ENCODE results near the gene MPDZ.

MPDZ gene, protein sequence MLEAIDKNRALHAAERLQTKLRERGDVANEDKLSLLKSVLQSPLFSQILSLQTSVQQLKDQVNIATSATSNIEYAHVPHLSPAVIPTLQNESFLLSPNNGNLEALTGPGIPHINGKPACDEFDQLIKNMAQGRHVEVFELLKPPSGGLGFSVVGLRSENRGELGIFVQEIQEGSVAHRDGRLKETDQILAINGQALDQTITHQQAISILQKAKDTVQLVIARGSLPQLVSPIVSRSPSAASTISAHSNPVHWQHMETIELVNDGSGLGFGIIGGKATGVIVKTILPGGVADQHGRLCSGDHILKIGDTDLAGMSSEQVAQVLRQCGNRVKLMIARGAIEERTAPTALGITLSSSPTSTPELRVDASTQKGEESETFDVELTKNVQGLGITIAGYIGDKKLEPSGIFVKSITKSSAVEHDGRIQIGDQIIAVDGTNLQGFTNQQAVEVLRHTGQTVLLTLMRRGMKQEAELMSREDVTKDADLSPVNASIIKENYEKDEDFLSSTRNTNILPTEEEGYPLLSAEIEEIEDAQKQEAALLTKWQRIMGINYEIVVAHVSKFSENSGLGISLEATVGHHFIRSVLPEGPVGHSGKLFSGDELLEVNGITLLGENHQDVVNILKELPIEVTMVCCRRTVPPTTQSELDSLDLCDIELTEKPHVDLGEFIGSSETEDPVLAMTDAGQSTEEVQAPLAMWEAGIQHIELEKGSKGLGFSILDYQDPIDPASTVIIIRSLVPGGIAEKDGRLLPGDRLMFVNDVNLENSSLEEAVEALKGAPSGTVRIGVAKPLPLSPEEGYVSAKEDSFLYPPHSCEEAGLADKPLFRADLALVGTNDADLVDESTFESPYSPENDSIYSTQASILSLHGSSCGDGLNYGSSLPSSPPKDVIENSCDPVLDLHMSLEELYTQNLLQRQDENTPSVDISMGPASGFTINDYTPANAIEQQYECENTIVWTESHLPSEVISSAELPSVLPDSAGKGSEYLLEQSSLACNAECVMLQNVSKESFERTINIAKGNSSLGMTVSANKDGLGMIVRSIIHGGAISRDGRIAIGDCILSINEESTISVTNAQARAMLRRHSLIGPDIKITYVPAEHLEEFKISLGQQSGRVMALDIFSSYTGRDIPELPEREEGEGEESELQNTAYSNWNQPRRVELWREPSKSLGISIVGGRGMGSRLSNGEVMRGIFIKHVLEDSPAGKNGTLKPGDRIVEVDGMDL (N-terminal part only)

GRCh38 chr9:13279284-13280141, at the start of gene MPDZ:
Gene MPDZ, minus strand, starts transcription at chr9:13279692. Its CDS starts 29,377 bp downstream, at chr9:13250315.
- DNase-seq = no peak

DNA sequence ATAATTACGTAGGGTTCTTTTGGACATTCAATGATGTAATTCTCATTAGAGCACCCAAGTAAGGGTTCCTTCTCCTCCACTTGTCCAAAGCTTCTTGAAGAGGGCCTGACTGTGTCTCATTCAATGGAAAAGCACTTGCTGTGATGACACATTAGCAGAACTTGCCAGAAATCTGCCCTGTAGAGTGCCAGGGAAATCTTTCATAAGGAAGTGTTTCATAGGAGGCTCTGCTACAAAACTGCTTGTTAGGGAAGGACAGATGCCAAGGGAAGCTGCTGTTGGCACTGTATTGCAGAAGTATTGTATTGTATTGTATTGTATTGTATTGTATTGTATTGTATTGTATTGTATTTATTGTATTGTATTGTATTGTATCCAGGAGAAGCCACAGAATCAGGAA, 45.5 kb upstream of the MPDZ start:
- DNase-seq = no peak

DNA sequence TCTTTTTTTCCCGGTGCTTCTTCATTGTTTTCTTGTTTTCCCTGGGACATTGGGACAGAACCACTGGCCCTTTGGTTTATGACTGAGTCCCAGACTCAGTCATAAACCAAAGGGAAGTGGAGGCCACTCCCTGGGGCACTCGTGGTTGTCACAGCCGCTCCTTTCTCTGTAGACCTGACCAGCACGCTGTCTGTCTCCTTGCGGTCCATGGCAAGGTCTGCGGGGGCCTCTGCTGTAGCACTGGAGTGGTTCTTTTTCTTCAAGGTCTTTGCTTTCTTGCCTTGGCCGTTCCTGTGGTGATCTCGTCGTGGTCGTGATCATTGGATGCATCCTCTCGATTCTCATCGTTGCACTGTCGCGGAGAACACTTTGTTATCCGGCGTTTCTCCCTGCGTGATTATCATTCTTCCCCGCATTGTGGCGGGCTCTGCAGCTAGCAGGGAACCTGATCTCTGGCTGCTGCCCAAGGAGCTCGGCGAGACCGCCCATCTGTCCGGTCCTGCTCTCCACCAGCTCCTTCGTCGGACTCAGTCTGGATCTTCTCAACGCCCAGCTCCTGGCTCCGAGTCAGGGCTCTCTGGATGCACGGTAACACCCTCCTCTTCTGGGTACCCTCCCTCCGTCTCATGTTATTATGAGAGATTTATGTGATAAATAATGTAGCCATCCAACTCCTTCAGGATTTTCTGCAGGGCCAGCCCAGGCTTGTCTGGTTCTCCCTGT, 43.5 kb upstream of the MPDZ start:
- DNase-seq = no peak

GRCh38 chr9:13318027-13318426, 38.5 kb upstream of the MPDZ start:
- no peak for DNase-seq

DNA sequence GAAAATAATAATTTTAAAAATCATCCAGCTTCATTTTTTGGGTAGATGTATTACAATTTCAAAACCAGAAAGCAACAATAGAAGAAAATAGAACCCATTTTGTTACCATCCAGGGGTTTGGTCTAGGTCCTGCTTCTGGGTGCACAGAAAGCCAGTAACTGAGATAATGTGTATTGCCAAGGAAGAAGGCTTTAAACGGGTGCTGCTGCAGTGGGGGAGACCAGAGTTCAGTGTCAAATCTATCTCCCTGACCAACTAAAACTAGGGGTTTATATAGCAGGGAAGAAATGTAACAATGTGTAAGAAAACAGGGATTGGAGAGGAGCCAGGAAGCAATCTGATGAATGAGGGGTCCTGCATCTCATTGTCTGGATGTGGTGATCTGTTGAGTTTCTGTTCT, 17.5 kb upstream of the MPDZ start:
- DNase-seq = no peak

- no peak for DNase-seq
Observed at GRCh38 chr9:13295556-13295955, 16.1 kb upstream of the MPDZ start.

DNA sequence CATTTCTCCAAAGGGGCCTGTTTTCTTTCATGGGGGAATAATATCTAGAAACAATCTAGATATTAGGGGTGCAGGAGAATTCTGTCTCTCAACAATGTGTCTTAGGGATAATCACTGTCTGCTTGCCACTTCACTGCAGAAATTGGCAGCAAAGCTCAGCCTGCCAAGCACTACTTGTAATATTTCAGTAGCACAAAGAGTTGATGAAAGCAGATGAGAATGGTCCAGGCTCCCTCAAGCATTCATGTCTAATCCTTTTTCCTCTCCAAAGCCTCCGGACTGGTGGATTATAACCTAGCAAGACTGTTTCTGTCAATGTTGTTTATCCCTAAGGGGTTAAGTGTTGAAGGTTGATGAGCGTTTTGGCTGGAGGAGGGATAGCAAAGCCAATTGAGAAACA, 13.3 kb upstream of the MPDZ start:
- no peak for DNase-seq

DNA sequence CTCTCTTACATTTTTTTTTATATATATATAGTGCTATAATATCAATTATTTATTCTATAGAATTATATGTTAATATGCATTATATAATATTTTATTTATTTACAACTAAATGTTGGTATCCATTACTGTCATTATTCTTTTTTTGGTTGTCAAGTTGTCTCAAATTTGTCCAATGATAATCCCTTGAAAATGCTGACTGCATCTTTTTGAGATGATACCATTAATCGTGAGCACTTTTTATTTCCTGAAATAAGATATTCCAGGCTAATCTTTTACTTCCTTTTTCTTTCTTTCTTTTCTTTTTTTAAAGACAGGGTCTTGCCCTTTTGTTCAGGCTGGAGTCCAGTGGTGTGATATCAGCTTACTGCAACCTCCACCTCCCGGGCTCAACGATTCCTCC, 12.7 kb upstream of the MPDZ start:
- DNase-seq = no peak

- DNase-seq = no peak
Observed at GRCh38 chr9:13291718-13292117, 12.2 kb upstream of the MPDZ start.

DNA sequence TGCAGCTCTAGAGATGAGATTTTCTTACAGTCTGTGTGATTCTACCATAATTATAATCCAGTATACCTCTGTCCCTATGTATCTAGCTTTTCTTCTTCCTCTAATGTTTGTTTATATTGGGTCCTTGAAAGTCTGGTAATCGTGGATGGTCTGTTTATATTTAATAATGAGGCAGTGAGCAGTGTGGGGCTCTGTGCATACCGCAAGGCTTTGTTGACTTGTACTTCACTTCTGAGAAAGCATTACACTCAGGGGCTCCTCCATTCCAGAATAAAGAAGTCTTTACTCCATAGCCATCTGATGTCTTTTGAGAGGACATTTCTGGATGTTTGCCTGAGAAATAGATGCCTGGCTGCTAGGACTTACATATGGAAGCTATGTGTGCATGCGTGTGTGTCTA, 4.5 kb upstream of the MPDZ start:
- DNase-seq = no peak

DNA sequence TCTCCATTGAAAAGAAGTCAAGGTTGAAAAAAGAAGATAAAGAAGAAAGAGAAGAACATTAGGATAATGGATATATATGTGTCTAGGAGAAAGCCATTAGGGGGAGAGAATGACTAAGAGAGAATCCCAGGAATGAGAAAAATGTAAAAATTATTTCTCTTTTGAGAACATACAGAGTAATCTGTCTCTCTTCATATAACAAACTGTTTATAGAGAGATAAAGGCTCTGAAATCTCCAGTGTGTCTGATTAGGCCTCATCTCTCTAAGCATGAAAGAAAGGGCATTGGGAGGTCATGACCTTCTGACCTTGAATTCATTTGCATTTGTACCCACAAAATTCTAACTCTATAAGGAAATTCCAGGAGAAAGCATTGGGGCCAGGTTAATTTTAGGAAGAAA, 3.5 kb upstream of the MPDZ start:
- no peak for DNase-seq

GRCh38 chr9:13281356-13282016, 2.0 kb upstream of the MPDZ start:
- DNase-seq = no peak

GRCh38 chr9:13278368-13279246, 885 bp downstream of the MPDZ start:
- no peak for DNase-seq

GRCh38 chr9:13278023-13278367, 1.5 kb downstream of the MPDZ start:
- DNase-seq = no peak

- DNase-seq = no peak
Observed at GRCh38 chr9:13274886-13275641, 4.4 kb downstream of the MPDZ start.

- DNase-seq = no peak
Observed at GRCh38 chr9:13270734-13271133, 8.8 kb downstream of the MPDZ start.

DNA sequence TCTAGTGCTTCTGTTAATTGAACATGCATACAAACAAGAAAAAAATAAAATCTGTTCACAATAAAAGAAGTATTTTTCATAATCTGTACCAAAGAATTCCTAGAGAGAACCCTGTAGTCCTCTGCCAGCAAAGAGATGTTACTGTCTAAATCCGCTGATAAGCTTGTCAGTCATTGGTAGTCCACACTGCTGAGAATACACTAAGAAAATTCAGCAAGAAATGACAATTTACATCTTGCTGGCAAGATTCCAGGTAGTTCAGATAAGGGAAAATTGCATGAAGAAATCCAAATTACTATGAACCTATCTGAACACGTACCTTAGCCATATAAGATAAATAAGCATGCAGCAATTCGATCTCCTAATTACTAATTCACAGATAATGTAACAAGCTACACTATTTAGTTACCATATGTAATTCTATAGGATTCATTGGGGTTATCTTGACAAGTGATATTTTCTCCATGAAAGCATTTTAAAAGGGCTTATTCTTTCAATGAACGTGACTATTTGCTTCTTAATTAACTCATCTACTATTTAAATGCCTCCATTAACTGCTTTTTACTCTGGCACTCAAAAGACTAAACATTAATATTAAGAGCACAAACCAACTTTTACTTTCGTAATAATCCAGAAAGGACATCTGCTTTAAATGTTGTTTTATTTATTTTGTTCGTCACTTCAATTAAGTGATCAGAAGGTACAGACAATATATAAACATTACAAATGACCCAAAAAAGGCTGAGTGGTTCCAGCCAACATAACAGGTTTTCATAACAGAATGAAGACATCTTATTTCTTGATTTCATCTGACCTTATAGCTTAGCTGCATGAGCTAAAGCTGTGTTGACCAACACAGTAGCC, 9.7 kb downstream of the MPDZ start:
- DNase-seq = no peak

- no peak for DNase-seq
Observed at GRCh38 chr9:13268469-13268868, 11.0 kb downstream of the MPDZ start.
